GM19328 (cell line): ENCODE data around the gene NXPH2.
"Not testable (repeated sequence)": the region's sequence is repeated elsewhere in the genome, so short reads cannot be mapped to it uniquely, and the experiment has no call there.

Source experiments
- ATAC-seq: cut with Tn5 transposase; IDR thresholded peaks from one replicate; pipeline ENCODE4 v1.9.1; 2021; ENCODE audit warnings: mild to moderate bottlenecking, moderate library complexity; ENCODE audit not compliant: unreplicated experiment

Gene NXPH2

DNA sequence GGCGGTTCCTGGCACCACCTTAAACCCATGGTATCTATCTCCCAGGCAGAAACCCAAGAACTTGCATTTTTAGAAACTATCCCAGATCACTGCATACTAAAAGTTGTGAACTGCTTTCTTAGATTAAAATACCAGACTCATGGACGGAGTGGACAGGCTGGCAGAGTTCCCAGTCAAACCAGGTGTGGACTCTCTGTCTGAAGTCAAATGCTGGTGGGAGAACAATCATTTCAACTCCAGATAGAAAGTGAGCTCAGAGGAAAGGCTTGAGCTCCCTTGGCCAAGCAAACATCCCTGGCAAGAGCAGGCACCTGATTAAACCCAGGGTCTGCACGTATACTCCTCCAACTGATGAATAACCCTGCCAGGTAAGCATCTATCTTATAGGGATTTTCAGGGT, 19.5 kb downstream of the NXPH2 start:
- ATAC-seq, result no peak

DNA sequence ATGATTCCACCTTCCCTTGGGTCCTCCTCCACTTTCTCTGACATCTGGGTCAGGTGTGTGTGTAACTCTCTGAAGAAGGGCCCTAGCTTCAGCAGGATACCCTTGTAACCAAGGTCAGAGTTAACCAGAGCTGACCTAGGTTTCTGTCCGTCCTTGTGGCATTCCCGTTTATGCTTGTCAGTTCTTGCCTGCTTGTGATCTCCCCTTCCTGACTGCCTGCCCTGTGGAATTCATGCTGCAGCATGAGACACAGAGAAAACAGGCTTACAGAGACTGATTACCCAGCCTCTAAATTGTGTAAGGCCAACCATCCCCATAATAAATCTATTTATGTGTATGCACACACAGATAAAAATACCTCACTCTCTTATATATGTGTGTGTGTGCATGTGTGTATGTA, 22.8 kb downstream of the NXPH2 start:
- no peak for ATAC-seq

DNA sequence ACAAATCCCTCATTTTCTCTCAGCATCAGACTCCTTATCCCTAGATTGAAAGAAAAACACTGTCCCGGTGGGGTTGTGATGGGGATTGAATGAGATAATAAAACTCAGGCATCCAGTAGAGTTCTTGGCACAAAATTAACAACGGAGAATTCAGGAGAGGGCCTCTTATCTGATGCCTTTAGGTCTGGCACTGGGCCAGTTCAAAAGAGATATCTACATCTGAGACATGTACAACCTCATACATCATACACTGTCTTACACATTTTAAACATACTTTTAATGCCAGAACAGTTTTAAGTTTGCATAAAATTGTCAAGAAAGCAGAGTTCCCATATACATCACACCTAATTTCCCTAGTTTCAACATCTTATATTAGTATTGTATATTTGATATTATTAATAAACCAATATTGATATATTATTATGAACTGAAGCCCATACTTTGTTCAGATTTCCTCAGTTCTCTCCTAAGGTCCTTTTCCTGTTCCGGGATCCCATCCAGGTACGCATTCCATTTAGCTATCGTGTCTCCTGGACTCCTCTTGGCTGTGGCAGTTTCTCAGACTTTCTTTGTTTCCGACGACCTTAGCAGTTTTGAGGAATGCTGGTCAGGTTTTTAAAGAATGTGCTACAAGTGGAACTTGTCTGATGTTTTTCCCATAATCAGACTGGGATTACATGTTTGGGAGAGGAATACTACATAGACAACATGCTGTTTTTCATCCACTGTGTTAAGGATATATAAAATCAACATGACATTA, 27.8 kb downstream of the NXPH2 start:
- ATAC-seq, result no peak

DNA sequence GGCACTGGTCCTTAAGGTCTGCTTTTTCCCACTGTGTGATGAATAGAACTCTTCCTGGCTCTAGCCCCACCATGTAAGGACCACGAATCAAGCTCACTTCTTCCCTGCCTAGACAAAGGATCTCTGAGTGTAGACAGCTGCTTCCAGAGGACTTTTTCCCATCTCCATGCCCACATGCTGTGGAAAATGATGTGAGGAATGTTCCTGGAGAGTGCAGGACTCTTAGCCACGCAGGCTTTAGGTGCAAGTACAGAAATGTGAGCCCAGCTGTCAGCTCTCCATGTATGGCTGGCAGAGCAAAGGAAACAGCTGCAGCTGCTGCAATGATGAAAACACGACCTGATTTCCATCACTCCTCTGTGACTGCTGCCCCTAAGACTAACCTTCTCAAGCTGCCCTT, 35.5 kb downstream of the NXPH2 start:
- no peak for ATAC-seq

DNA sequence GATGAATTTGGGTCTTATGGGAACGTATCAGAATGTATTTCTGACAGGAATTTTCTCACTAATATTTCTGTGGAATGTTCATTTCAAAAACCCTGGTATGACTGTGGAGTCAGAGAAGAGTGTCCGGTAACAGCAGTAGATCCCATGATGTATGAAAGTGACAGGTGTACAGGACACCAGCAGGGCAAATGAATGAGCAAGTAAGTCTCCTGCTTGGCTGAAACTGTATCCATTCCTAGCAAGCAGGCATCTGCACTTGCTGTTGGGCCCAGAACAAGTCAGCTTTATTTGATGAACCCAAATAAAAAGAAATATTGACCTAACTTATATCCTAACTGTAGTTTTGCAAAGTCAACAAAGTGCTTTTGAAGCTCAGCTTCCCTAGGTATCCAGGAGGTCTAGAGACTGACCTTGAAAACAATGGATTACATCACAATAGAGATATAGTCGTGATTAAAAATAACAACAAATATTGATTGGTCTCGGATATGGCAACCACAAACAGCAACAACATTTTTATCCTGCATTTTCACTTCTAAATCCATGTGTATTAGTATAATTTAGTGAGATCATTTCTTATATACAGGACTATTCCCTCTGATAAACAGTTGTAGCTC, 37.6 kb downstream of the NXPH2 start:
- ATAC-seq, result no peak

DNA sequence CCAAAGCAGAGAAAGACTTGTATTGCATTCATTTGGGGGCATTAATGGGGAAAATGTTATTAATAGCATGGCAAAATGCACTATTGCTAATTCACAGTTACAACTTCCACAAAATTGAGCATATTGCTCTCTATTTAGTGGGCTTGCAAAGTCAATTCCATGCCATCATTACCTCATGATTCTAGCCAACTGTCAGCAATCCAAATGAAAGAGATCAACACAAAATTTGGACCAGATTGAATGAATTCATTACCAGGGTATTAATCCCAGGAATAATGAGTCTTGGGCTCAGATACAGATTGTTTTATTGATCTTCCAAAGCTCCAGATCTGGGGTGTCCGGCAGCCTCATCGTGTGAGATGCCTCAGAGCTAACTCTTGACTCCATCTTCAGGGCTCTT, 38.3 kb downstream of the NXPH2 start:
- ATAC-seq, result no peak

DNA sequence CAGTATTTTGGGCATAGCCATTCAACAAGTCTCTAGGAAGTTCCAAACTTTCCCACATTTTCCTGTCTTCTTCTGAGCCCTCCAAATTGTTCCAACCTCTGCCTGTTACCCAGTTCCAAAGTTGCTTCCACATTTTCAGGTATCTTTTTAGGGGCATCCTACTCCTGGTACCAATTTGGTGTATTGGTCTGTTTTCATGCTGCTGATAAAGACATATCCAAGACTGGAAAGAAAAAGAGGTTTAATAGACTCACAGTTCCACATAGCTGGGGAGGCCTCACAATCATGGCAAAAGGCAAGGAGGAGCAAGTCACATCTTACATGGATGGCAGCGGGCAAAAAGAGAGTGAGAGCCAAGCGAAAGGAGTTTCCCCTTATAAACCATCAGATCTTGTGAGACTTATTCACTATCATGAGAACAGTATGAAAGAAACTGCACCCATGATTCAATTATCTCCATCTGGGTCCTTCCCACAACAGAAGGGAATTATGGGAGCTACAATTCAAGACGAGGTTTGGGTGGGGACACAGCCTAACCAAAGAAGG, 43.1 kb downstream of the NXPH2 start:
- not testable (repeated sequence) for ATAC-seq

DNA sequence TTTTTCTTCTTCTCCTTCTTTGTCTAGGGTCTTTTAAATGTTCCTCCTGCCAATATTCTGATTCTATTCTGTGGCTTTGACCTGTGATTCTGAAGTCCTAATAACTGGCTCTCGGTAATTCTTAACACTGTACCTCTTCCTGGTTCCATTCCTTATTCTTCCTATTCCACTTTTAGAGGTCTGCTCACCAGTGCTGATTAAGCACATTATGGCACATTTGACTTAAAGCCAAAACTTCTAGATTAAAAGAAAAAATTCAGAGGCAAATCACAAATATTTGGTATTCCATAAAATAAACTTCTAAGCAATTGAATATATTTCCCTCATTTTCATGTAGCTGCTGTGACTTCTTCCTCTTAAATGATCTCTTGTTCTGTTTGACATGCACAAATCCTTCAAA, 47.5 kb downstream of the NXPH2 start:
- no peak for ATAC-seq

DNA sequence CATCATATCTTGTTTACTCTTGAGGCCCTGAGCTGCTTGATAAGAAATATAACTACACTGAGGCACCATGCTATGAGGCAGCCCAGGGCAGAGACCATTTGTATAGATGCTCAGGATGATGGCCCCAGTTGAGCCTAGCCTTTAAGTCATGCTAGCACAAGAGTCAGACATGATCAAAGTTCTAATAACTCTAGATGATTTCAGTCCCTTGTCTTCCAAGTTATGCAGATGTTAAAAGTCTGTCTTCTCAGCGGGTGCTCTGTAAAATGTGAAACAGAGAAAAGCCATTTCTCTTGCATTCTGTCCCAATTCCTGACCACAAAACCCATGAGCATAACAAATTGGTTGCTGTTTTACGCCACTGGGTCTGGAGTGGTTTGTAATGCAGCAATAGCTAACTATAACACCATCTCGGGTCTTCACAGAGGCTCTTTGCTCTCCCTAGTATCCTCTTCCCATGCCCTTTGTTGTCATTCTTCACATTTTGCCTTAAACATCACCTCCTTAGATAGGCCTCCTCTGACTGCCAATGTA, 49.6 kb downstream of the NXPH2 start:
- ATAC-seq, result peak; percentile 61

DNA sequence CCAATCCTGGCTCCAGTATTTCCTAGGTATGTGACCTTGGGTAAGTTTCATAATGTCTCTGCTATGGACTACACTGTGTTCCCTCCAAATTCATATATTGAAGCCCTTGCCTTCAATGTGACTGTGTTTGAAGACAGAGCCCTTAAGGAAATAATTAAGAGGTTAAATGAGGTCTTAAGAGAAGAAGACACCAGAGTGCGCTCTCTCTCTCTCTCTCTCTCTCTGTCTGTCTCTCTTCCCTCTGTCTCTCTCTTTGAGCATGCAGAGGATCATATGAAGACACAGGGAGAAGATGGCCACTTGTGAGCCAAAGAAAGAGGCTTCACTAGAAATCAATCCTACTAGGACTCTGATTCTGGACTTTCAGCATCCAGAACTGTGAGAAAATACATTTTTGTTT, 52.2 kb downstream of the NXPH2 start:
- ATAC-seq, result no peak

DNA sequence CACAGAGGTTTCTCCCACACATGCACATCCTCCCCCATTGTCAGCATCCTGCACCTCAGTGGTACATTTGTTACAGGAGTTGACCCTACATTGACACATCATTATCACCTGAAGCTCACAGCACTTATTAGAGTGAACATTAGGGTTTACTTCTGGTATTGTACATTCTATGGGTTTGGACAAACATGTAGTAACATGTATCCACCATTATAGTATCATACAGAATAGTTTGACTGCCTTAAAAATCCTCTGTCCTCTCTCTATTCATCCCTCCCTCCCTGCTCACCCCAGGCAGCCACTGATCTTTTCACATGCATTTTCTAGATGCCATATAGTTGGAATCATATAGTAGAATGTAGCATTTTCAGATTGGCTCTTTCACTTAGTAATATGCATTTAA, 53.5 kb downstream of the NXPH2 start:
- ATAC-seq, result no peak

DNA sequence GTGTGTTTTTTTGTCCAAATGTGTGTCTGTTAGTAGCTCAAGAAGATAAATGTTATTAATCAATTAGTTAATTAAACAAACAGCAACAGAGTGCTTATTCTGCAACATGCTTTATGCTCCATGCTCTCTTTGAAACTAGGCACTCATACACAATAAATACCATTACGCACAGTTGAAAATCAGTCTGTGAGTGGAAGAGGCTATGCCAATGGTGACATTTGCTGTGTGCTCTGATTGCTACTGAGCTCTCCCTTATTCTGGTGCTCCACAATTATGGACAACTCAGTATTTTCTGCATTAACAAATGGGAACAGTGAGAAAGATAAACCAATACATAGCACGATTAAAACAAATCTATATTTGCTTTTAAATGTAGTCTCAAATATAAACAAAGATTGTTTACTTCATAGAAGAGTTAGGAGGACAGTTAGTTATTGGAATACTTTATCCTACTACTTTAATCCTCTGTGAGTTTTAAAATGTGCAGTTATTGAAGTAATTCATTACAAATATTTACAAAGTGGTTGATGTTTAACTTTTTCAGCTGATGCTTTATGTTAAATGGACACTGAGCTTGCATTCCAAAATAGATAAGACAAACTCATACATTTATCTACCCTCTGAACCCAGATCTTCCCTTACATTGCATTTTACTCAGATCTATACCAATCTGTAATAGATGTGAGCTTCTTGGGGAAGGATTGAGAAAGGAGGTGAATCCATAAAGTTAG, 55.3 kb downstream of the NXPH2 start:
- no peak for ATAC-seq

DNA sequence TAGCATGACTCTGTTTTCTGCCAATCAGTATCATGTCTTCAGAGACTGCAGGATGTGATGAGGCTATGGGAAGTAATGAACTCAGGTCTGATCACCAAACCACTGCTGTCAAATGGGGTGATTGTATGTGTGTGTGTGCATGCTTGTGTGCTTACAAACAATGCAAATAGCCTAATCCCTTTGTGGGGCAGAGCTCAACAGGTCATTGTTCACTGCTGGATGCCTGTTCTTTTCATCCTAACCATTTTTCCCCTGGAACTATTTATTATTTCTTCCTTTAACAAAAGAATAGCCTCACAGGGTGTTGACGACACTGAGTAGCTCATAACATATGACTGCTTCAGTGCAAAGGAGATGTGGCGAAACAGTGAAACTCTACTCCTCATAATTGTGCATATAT, 55.9 kb downstream of the NXPH2 start:
- ATAC-seq, result no peak

DNA sequence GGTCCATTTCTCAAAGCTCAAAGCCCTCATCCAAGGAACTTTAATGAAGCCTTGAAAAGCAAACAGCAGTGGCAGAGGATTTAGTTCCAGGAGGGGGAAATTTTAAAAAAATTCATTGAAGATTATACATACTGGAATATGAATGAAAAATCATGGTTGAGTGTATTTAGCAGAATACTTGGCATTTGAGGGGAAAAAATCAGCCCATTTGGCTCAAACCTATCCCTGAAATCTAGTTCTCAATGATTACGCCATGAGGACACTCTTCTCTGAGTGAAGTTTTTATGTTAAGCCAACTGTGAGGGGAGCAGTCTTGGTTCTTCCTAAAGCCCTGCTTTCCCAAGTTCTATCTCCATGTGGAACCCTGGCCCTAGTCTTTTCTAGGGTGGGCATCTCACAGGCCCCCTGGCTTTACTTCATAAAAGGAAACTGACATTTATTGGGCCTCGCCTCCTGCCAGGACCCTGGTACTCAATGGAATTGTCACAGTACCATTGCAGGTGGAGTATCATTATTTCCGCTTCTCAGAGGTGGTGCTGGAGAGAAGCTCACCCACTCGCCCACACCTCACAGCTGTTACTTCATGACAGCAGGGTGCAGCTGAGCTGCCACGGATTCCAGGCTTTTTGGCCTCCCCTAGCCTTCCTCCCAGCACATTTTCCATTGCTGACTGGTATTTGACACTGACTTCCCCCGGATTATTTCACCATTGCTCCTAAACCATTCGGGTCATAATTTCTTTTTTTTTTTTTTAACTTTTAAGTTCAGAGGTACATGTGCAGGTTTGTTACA, 56.8 kb downstream of the NXPH2 start:
- no peak for ATAC-seq

DNA sequence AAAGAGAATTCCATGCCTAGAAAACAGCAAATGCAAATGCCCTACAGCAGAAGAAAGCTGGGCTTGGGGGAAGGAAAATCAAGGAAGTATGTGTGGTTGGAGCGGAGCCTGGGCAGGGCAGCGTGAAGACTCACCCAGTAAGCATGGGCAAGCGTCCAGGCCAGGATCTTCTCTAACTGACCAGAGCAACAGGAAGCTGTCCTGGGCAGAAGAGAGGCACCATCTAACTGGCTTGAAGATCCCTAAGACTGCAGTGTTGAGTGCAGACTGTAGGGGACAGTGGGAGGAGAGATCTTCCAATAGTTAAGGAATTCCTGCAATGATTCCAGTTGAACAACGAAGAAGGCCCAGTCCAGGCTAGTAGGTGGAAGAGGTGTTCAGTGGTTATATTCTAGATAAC, 57.9 kb downstream of the NXPH2 start:
- ATAC-seq, result no peak

DNA sequence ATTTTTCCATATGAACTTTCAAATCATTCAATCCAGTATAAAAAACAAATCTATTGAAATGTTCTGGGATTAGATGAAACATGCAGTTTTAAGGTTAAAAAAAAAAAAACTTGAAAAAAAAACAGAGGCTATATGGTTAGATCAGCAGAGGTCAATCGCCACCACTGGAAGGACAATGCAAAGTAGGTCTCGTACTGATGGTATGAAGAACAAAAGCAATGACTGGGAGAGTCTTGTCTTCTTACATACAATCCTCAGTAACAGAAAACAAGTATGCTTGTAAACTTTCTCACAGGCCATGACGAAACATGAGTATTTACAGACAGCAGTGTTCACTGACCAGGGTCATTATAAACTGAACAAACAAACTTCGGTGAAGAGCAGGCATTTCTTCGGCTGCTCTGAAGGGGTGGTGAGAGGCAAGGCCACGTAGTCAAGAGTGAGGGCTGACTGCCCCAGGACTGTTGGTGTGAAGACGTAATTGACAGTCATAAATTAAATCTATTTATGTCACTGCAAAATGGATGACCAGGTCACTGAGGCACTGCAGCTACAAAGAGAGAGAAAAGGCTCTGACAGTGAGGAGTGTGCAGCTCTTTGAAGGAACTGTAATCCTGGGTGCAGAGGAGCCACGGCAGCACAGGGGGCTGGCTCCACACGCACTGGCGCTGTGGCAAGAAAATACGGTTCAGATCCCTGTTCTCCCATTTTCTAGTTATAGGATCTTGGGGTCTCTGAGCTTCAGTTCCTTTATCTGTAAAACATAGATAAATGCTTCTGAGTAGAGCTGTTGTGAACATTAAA, 60.0 kb downstream of the NXPH2 start:
- ATAC-seq, result no peak

DNA sequence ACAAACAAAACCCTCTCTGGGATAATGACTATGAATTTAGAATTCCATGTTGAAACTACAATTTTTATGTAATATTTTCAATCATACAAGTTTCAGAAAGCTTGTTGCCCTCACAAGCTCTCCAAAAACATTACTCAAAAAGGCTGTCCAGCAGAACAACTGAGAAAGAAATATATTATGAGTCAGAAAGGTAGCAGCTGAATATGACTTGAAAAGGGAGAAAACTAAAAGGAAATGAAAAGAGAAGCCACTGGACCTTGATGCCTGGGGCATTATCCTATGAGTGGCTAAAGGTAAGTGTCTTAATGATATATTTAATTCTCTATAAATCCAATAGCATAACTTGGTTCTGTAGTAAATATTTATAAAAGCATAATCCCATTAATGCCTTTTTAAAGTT, 61.8 kb downstream of the NXPH2 start:
- ATAC-seq, result no peak

DNA sequence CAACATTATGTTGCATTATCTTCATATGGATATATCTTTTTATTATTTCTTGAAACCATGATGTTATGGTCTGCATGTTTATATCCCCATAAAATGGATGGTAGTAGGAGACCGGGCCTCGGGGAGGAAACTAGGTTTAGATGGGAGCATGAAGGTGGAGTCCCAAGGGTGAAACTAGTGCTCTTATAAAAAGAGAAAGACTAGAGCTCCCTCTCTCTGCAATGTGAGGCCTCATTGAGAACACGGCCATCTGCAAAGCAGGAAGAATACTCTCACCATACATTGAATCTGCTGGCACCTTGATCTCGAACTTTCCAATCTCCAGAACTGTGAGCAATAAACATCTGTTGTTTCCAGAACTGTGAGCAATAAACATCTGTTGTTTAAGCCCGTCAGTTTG, 64.0 kb downstream of the NXPH2 start:
- no peak for ATAC-seq

DNA sequence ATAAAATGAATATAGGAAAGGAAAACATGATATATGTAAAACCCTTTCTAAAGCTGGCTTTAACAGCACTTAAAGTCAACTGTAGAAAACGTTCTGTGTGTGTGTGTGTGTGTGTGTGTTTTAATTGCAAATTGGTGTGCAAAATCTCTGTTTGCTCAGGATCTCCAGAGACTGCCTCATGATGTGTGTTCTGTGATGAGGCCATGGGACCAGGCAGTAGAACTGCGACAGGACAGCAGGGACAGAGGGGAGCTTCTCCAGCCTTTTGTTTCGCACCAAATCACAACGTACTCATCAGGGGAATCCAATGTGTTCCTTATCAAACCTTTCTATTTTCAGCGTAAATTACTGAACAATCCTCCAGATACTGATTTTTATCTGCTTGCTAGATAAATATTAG, 66.7 kb downstream of the NXPH2 start:
- no peak for ATAC-seq

DNA sequence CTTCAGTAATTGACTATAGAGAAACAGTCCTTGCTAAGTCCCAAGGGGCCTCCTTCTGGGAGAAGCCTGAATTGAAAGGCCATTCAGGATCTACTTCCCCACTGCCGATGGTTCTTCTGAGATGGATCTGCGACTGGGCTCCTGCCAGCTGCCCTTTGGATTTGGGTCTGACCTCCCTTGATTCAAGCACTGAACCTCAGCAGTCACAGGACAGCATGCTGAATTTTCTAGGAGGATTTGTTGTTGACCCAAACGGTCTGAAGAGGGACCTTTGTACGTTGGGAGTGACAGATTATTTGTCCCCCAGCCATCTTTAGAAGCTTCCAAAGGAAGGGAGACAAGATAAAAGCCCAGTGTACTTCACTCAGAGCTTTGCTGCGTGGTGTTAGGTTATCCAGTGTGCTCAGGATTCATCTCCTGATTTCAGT, 67.1 kb downstream of the NXPH2 start:
- no peak for ATAC-seq
